Heart left ventricle (tissue), 13 donors: Measurements from ENCODE around the gene LRRC28.

Experiments
- CTCF ChIP-seq, 12 donors: fragments of 200-600 bp; sonication (generic) in 4 of 12; IDR thresholded peaks; one replicate each; pipeline versions ENCODE4 v1.5.0 to v1.8.0; 2018 to 2022; ENCODE audit warnings: antibody characterized with exemption in 12 of 12, mild to moderate bottlenecking in 5 of 12
- POLR2A ChIP-seq, 2 donors: fragments of 450-650 bp; IDR thresholded peaks; one replicate each; pipeline ENCODE4 v1.6.1; 2017; ENCODE audit warnings: antibody characterized with exemption in 2 of 2, mild to moderate bottlenecking in 2 of 2, moderate library complexity in 2 of 2
- donor health status: ischemic (EF 13 %, LVEDD 7.1; RV severe dilation, severe dysfunction).
- donor health status: DM: no; HTN: yes; CAD: no.
- donor health status: DM: no; HTN: no; CAD: no.
- donor health status: ischemic (EF 25% LVEDD 6.9; RV normal size, moderate dysfunction).
- donor health status: ischemic (EF 25% LVEDD 5.7; RV mildly dilated, moderate dysfunction).
- donor health status: ischemic (EF 35%, LVEDD 5.7; RV mildly dilated, moderate dysfunction).
- donor health status: nonischemic (EF 11% LVEDD 7.7; RV severe dilation, severe dysfunction).
- donor health status: DM: yes; HTN: yes; CAD: no.
- donor health status: PGD.
- donor health status: ischemic (EF 29% LVEDD 5.4; RV normal size, mild dysfunction).
- donor health status: nonischemic (EF 23%, LVEDD 6.1; RV moderate dilation, normal function).

- TF ChIP-seq CTCF (IDR thresholded peaks at IDR 0.05) (no peak), POLR2A (IDR thresholded peaks at IDR 0.05) (no peak)
Observed at GRCh38 chr15:99224372-99225214, 26.7 kb upstream of the LRRC28 start.
